HPDE6-E6E7 (cell line): Measurements from ENCODE around the gene COL12A1.

ENCODE experiments used
- DNase-seq: peaks from one replicate; pipeline ENCODE4 v3.0.0; 2011; ENCODE audit warnings: missing footprints; ENCODE audit errors: extremely low spot score

The COL12A1 gene

DNA sequence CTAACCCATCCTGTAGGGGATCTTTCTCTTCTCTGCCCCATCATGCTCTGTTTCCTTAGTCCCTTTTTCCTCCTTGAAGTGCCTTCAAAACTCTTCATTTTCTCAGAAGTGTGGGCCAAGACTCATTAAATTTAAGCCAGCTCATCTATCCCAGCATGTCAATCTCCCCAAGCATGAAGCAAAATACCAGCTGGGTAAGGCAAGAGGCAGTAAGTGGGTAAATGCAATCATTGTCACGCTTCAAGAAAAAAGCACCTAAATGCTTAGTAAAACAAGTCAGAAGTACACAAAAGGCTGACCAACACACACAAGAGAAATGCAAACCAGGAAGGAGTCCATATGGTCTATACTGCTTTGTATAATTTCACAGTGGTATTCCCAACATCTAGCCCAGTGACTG is 61.5 kb downstream of the COL12A1 start:
- no peak for DNase-seq

DNA sequence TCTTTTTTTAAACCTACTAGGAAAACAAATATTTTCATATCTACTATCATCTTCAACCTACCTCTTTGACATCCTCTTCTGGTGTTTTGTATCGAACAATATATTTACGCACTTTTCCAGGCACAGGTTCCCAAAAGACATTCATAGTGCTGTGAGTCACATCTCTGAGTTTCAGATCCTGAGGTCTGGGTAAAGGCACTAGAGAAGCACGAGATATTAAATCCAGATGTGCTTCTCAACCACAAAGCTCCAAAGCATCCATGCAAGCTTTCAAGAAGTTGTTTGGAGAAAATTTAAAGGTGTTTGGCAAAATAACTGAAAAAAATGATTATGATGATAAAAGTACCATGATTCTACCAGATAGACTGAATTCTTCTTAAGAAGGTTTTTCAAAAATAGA is 62.7 kb downstream of the COL12A1 start:
- no peak for DNase-seq

DNA sequence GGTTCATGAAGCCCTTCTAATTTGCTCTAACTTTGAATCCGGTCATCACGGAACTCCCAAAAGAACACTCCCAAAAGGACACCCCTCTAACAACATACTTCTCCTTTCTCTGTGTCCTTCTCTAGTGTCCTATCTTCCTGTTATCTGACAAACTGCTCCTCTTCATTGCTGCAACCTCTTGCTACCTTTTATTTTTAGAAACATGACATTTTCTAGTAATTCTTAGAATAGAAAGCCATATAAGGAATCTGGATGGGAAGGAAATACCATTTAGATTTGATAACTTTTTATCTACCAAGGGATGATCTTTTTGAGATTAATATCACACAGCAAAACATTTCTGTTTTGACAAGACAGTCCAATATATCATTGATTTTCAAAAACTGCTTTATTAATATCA is 63.1 kb downstream of the COL12A1 start:
- DNase-seq, result no peak

DNA sequence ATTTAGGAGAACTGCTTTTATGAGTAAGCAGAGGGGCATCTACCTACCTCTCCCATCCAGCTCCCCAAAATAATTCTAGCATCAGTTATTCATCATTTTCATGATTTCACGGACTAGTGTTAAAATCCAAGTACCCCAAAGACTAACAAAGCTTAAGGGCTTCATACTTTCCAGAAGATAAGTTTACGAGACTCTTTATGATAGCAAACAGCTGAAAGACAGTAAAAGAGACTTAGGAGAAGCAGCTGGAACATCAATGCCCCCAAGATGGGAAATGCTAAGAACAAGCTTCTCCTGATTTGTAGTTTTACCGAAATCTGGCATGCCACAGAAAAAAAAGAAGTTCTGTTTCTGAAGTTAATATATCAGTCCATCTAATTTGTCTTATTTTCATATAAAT is 70.0 kb downstream of the COL12A1 start:
- no peak for DNase-seq

DNA sequence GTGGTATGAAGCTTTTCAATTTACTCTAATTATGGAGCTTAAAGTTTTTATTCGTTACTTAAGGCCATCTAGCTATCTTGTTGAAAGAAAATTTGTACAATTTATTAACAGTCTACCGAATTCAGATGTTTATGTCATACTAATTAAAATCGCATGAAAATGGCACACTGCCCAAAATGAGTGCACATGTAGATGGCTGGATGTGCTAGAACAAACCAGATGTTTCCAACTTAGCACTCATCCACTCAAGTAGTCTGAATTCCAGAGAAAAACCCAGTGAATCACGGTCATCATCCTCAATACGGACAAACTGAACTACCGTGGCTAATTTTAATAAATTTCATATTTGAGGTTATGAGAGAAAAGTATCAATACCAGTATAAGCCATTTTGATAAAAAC is 70.4 kb downstream of the COL12A1 start:
- no peak for DNase-seq

- no peak for DNase-seq
These were observed 75.1 kb downstream of the COL12A1 start for GRCh38 chr6:75130784-75131183.

- no peak for DNase-seq
These were observed 76.8 kb downstream of the COL12A1 start for GRCh38 chr6:75128878-75129570.

DNA sequence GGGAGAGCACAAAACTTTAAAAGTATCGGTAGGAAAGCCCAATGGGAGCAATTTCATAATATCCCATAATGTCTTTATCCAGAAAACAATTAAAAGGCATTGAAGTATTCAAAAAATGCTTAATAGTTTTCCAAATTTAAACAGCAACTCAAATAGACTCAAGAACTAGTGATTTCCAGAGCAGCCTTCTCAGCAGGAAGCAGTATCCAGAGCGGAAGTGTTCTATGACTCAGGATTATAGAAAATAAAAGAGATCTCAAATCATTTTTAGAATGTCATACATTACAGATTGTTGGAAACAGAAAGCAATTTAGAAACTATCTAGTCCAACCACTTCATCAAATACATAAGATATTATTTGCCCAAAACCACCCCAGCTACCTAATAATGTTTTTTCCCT is 79.3 kb downstream of the COL12A1 start:
- DNase-seq, result no peak

GRCh38 chr6:75124983-75125382 is 80.9 kb downstream of the COL12A1 start:
- no peak for DNase-seq

DNA sequence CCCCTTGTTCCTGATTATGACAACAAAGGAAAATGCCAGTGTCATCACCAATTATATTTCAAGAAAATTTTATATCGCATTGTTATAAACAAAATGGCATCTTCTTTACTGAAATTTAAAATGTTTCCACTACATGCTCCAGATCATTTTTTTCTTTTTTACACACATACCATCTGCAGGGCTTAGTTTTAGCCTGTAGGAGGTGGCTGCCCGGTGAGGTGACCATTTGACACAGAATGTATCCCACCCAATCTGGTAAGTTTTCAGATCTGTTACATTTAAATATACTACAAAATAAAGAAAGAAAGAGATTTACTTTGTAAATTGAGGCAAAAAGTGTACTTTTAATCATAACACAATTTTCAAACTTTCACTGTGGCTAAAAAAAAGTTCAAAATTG is 81.8 kb downstream of the COL12A1 start:
- no peak for DNase-seq

GRCh38 chr6:75118925-75119515 is 86.8 kb downstream of the COL12A1 start:
- no peak for DNase-seq

DNA sequence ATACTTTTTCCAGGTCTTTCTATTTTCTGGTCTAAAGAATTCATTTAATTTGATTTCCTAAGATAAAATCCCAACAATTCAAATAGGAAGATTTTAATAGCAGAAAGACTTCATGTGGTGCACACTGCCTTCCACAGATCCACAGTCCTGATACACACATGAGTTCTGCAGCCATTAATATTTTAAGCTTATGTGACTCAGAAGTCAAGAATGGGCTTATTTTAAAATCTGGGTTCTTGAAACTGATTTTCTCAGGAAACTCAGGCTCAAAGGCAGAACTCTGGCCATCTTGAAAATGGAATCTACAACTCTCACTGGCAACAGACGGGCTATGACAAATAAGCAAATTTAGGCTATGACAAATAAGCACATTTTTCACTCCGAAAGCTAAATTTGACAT is 88.2 kb downstream of the COL12A1 start:
- no peak for DNase-seq

GRCh38 chr6:75116946-75117345 is 88.9 kb downstream of the COL12A1 start:
- DNase-seq, result no peak

GRCh38 chr6:75115481-75115880 is 90.4 kb downstream of the COL12A1 start:
- DNase-seq, result no peak

GRCh38 chr6:75114806-75115205 is 91.0 kb downstream of the COL12A1 start:
- no peak for DNase-seq

- DNase-seq, result no peak
These were observed 91.7 kb downstream of the COL12A1 start for GRCh38 chr6:75114195-75114594.

DNA sequence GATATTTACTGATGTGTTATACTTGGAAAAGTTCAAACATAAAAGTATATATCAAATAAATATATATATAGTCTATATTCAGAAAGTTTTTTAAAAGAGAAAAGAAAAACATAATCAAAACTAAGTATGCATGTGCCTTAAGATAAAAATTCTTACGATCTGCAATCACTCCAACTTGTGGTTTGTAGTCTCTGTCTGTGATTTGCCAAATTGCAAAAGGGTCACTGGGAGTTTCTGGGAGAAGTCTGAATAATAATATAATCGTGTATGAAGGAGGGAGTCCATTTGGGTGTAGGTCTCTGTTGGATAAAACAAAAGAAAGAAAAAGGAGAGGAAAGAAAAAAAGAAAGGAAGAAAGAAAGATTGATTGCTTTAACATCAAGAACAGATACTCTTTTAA is 92.4 kb downstream of the COL12A1 start:
- no peak for DNase-seq

GRCh38 chr6:75109765-75110164 is 96.1 kb downstream of the COL12A1 start:
- no peak for DNase-seq

- no peak for DNase-seq
These were observed 96.8 kb downstream of the COL12A1 start for GRCh38 chr6:75109022-75109421.

DNA sequence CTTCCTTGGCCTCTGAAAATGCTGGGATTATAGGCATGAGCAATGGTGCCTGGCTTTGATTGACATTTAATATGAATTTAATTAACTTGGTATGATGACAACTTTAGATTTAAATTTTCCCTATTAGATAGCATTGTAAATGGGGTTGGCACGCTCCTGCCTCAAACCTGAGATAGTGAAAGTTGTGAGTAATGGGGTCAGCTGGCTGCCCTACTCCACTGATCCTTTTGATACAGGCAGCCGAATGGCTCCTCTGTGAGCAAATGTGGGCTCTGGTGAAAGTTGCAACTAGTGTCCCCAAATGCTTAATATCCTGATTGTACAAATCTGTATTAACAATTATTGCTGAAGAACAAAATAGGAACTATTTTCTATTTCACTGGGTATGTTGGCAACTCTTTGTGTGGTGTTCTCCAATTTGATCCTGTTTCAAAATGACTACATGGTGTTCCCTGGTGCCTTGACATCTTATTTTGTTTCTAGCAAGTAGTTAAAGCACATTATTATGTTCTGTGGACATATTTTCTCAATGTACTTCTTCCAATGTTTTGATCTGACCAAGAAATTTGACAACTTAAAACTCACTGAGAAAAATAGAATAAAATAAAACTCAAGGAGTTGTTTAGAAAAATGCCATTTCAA is 97.4 kb downstream of the COL12A1 start:
- no peak for DNase-seq

GRCh38 chr6:75107913-75108312 is 97.9 kb downstream of the COL12A1 start:
- DNase-seq, result no peak

GRCh38 chr6:75106426-75106825 is 99.4 kb downstream of the COL12A1 start:
- no peak for DNase-seq

- DNase-seq, result peak; percentile 20
These were observed 102.4 kb downstream of the COL12A1 start for GRCh38 chr6:75103431-75103830.
